UCSD-AML1 (cell line): ENCODE measurements around the gene ALX1.
A peak's percentile ranks its signal among the peaks of the same experiment; 100 is the strongest.

Experiments
- DNase-seq: peaks from one replicate; lab custom pipeline; 2025; ENCODE audit not compliant: unreplicated experiment; lab: John Stamatoyannopoulos, UW

ALX1 gene

GRCh38 chr12:85280165-85280983 is at the start of gene ALX1:
ALX1 (plus strand) TSS chr12:85280220; CDS start chr12:85280262, 42 bp downstream.
- peak; percentile 4 for DNase-seq

GRCh38 chr12:85237327-85237726 is 42.7 kb upstream of the ALX1 start:
- no peak for DNase-seq

- DNase-seq = no peak
Measured at GRCh38 chr12:85244561-85244960, 35.5 kb upstream of the ALX1 start.

- DNase-seq = peak; percentile 2
Measured at GRCh38 chr12:85253853-85254252, 26.2 kb upstream of the ALX1 start.

- no peak for DNase-seq
Measured at GRCh38 chr12:85257671-85258070, 22.3 kb upstream of the ALX1 start.

- DNase-seq = no peak
Measured at GRCh38 chr12:85260447-85260846, 19.6 kb upstream of the ALX1 start.

- no peak for DNase-seq
Measured at GRCh38 chr12:85260896-85261295, 19.1 kb upstream of the ALX1 start.

GRCh38 chr12:85266356-85266755 is 13.7 kb upstream of the ALX1 start:
- DNase-seq = no peak

- DNase-seq = peak; percentile 0
Measured at GRCh38 chr12:85273381-85274314, 6.4 kb upstream of the ALX1 start.

- DNase-seq = no peak
Measured at GRCh38 chr12:85274315-85274651, 5.7 kb upstream of the ALX1 start.

GRCh38 chr12:85275374-85275773 is 4.6 kb upstream of the ALX1 start:
- DNase-seq = no peak

GRCh38 chr12:85277191-85277590 is 2.8 kb upstream of the ALX1 start:
- no peak for DNase-seq

- DNase-seq = no peak
Measured at GRCh38 chr12:85277900-85278597, 2.0 kb upstream of the ALX1 start.

- peak; percentile 3 for DNase-seq
Measured at GRCh38 chr12:85278598-85279448, 1.2 kb upstream of the ALX1 start.

GRCh38 chr12:85279449-85280164 is 413 bp upstream of the ALX1 start:
- DNase-seq = no peak

- DNase-seq = no peak
Measured at GRCh38 chr12:85280984-85281630, 1.1 kb downstream of the ALX1 start.

- DNase-seq = no peak
Measured at GRCh38 chr12:85281636-85282312, 1.8 kb downstream of the ALX1 start.

- DNase-seq = peak; percentile 3
Measured at GRCh38 chr12:85283560-85283959, 3.5 kb downstream of the ALX1 start.

GRCh38 chr12:85296362-85296761 is 16.3 kb downstream of the ALX1 start:
- DNase-seq = no peak
